NT2/D1 (cell line): Measurements from ENCODE around the gene TRIM9.

Experiments used
- DNase-seq: peaks from one replicate; pipeline ENCODE4 v3.0.0-alpha.2; 2011; ENCODE audit warnings: low read depth, low spot score
- H3K27me3 ChIP-seq: 2 replicates; pipeline ENCODE4 v1.6.0; 2011; ENCODE audit warnings: mild to moderate bottlenecking; ENCODE audit not compliant: insufficient read length, insufficient read depth
- H3K36me3 ChIP-seq: 2 replicates; pipeline ENCODE4 v1.6.1; 2011; ENCODE audit warnings: mild to moderate bottlenecking, low read length, mixed read lengths; ENCODE audit not compliant: insufficient read depth, insufficient read length
- H3K4me1 ChIP-seq: 2 replicates; pipeline ENCODE4 v1.5.1; 2011; ENCODE audit not compliant: insufficient read depth, insufficient read length
- H3K4me3 ChIP-seq: 2 replicates; pipeline ENCODE4 v1.5.1; 2011; ENCODE audit warnings: low read depth; ENCODE audit not compliant: insufficient read length
- H3K9ac ChIP-seq: 2 replicates; pipeline ENCODE4 v1.6.0; 2011; ENCODE audit warnings: low read depth; ENCODE audit not compliant: insufficient read length
- H3K9me3 ChIP-seq: 2 replicates; pipeline ENCODE4 v1.5.1; 2011; ENCODE audit warnings: mild to moderate bottlenecking, low read length; ENCODE audit not compliant: insufficient read depth
- SUZ12 ChIP-seq: IDR thresholded peaks from 2 replicates; pipeline ENCODE4 v1.6.1; 2011; ENCODE audit not compliant: insufficient read length, insufficient read depth; ENCODE audit errors: extremely low read depth
- YY1 ChIP-seq: IDR thresholded peaks from 2 replicates; pipeline ENCODE4 v1.6.1; 2011; ENCODE audit not compliant: insufficient read length, insufficient read depth
- ZNF274 ChIP-seq: IDR thresholded peaks from 2 replicates; pipeline ENCODE4 v1.6.1; 2011; ENCODE audit warnings: mild to moderate bottlenecking, low read depth, low read length

TRIM9 gene

DNA sequence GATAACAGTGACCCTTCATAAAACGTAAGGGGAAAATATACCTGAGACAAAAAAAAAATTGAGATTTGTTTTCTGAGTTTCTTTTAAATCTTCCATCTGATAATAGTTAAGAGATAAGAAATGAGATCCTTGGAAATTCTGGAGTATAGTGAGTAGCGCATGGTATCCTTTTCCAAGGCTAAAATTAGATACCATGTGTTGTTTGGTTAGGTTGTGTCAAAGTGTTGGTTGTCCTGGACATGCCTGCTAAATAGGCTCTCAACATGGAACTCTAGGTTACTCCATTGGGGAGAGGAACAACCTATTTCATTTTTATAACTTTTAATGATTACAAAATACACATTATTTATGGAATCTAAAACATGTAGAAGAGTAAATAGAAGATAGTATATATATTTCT, 165.4 kb downstream of the TRIM9 start:
- H3K27me3 ChIP-seq: no peaks in the 10 kb centered on the region
- H3K9ac ChIP-seq: no peak overlapping the region
- no peak overlapping the region for H3K4me3 ChIP-seq
- no peaks in the 10 kb centered on the region for H3K4me1 ChIP-seq
- no peak for DNase-seq
- H3K9me3 ChIP-seq: no peaks in the 10 kb centered on the region
- TF ChIP-seq YY1: no peak
- no peak for TF ChIP-seq SUZ12
- TF ChIP-seq ZNF274: no peak
- peaks cover 37% of the 10 kb centered on the region for H3K36me3 ChIP-seq

GRCh38 chr14:50928002-50928635, 166.8 kb downstream of the TRIM9 start:
- DNase-seq: no peak
- no peak for TF ChIP-seq YY1
- no peak for TF ChIP-seq ZNF274
- TF ChIP-seq SUZ12: no peak
- Histone ChIP-seq H3K36me3 (peaks cover 40% of the 10 kb centered on the region), H3K4me1 (no peaks in the 10 kb centered on the region), H3K9me3 (no peaks in the 10 kb centered on the region), H3K4me3 (no peak overlapping the region), H3K9ac (no peak overlapping the region), H3K27me3 (no peaks in the 10 kb centered on the region)

GRCh38 chr14:50926851-50927386, 168.0 kb downstream of the TRIM9 start:
- H3K9me3 ChIP-seq: no peaks in the 10 kb centered on the region
- H3K4me3 ChIP-seq: no peak overlapping the region
- no peak overlapping the region for H3K9ac ChIP-seq
- no peaks in the 10 kb centered on the region for H3K27me3 ChIP-seq
- no peaks in the 10 kb centered on the region for H3K4me1 ChIP-seq
- peaks cover 42% of the 10 kb centered on the region for H3K36me3 ChIP-seq
- no peak for TF ChIP-seq SUZ12
- no peak for TF ChIP-seq ZNF274
- TF ChIP-seq YY1: no peak
- DNase-seq: no peak
